HG03066 (cell line): ENCODE data around the gene TBC1D1.

Source experiments
- ATAC-seq: cut with Tn5 transposase; IDR thresholded peaks from one replicate; pipeline ENCODE4 v1.9.1; 2021; ENCODE audit warnings: low read depth; ENCODE audit not compliant: unreplicated experiment

TBC1D1 gene

DNA sequence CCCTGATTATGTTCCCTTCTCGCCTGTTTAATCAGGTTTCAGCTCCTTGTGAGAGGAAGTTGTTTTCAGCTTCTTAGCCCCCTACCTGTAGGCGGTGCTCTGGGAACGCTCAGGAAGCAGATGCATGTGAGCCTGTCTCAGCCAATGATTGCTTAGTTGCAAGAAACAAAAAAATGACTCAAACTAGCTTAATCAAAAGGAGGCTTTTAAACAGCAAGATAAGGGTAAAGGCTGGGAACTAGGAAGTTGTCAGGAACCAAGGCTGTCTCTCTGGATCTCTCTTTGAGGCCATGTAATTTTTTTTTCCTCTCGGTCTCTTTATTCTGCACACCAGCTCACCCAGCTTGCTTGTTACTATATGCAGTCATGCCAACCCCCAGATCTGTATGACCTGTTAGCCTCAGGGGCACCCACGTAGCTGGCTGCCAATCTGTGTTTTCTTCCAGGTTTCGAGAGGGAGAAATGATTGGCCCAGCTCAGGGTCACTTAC lies 178.4 kb downstream of the TBC1D1 start:
- ATAC-seq, result no peak

DNA sequence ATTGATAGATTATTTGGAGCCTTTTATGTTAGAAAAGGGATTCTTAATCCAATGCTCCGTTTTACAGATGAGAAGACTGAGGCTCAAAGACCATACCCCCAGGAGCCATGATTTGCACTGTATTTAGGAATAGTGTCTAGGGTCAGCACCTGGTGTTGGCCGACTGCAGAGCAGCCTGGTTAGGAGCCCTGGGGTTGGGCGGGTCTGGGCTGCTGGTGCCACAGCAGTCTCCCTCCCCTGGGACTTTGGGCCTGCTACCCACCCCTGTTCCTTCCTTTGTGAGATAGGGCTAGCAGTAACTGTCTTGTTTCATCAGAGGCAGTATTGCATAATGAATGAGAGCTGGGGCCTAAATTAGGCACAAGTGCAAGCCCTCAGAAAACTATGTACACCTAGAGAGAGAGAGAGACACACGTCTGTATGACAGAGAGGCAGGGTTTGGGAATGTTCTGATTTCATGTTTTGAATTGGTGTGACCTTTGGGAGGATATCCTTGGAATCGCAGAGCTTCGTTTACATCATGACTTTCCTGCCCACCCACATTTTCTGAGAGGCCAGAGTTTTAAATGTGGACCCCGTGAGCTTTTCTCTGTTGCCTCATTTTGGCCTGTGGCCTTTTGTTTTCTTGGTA lies 181.0 kb downstream of the TBC1D1 start:
- ATAC-seq, result no peak

DNA sequence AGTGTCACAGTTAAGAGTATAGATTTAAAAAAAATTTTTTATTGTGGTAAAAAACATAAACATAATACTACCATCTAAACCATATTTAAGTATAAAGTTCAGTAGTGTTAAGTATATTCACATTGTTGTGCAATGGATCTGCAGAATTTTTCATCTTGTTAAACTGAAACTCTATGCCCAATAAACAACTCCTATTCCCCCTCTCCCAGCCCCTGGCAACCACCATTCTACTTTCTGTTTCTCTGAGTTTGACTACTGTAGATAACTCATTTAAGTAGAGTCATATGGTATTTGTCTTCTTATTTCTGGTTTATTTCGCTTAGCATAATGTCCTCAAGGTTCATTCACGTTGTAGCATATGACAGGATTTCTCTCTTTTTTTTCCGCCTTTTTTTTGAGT lies 181.7 kb downstream of the TBC1D1 start:
- ATAC-seq, result no peak

DNA sequence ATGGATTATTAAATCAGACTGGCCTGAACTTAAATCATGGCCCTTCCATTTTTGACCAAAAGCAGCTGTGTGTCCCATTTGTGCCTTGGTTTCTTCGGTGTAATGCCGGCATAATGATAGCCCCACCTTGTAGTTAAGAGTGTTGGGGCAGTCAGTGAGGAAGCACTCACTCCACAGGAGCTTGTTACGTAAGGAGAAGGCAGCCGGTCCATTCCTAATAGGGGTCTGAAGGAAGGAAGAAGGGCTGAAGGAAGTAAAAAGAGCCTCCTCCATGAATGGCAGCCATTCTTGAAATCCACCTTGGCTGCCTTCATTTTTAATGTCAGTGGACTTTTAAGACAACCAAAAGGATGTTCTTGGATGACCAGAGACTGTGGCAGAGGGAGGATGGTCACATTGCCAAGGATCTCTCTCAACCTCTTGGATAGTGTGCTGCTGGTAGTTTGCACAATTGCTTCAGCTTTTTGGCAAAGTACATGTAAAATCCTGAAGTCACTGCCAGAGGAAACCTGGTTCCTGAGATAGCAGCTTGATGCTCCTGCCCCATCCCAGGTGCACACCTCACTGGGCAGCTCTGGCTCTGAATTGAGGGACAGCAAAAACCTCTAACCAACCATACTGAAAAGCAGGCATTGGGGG lies 182.8 kb downstream of the TBC1D1 start:
- ATAC-seq, result no peak

DNA sequence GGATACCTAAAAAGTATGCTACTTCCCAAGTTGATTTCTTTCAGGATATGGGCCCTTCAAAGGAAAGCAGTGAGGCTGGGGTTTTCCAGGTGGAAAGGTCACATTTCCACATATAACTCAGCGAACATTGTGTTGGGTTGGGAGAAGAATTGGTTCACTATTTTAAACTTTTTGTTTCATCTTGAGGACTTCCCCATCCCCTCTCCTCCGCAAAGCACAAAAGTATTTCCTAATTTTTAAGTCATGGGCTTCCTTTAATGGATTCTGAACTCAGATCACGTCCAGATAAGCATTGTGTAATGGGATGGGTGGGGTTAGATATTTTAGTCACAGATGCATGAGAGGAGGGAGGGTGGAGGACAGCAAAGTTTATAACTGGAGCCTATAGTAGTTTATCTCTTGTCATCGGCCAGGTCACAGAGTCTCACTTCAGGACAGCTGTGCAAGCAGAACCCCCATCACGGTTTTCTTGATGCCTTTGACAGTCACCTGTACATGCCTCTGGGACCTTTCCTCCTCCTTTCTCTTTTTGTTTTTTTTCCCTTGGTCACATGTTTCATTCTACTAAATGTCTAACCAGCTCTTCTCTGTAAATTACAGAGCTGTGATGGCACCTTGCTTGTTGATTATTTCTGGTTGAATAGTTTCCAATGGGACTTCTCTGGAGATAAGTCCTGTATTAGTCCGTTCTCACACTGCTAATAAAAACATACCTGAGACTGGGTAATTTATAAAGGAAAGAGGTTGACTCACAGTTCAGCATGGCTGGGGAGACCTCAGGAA lies 184.7 kb downstream of the TBC1D1 start:
- ATAC-seq, result no peak

DNA sequence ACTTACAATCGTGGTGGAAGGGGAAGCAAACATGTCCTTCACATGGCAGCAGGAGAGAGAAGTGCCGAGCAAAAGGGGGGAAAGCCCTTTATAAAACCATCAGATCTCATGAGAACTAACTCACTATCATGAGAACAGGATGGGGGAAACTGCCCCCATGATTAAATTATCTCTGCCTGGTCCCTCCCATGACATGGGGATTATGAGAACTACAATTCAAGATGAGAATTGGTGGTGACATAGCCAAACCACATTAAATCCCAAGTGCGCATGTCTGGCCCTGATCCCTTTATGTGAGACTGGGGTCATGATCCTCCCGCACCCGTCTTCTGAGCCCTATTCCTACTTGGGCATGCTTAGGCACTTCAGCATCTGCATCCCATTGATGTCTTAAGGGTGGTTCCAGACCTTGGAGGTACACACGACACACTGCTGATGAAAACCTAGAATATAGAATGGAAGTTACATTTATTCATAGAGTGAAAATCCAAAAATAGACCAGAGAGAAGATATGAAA lies 185.3 kb downstream of the TBC1D1 start:
- ATAC-seq, result no peak

DNA sequence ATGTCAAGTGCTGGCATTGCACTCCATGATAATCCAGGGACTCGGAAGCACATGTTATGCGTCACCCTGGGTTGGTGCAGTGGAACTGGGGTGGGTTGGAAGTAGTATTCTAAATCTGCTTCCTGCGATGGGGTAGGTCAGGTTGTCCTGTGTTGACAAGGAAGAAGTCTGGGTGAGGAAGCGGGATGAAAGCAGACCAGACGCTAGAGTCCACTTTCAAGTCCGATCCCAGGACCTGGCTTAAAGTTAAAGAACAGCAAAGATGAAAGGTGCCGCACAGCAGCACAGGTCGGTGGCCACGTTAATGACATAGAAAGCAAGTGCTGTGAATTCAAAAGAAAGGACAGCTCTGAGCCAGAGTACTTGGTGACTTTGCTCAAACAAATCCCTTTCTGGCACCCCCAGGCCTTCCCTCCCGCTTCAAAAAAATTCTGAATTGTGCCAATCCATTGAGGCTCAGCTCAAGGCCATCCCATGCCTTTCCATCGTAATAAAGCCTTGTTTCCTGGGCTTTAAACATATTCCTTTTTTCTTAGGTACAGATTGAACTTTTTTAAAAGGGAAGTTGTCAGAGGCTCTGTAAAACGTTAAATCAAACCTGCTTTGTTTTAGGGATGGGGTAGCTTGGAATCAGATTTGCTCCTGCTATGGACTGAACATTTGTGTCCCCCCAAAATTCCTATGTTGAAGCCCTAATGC lies 187.1 kb downstream of the TBC1D1 start:
- ATAC-seq, result no peak

DNA sequence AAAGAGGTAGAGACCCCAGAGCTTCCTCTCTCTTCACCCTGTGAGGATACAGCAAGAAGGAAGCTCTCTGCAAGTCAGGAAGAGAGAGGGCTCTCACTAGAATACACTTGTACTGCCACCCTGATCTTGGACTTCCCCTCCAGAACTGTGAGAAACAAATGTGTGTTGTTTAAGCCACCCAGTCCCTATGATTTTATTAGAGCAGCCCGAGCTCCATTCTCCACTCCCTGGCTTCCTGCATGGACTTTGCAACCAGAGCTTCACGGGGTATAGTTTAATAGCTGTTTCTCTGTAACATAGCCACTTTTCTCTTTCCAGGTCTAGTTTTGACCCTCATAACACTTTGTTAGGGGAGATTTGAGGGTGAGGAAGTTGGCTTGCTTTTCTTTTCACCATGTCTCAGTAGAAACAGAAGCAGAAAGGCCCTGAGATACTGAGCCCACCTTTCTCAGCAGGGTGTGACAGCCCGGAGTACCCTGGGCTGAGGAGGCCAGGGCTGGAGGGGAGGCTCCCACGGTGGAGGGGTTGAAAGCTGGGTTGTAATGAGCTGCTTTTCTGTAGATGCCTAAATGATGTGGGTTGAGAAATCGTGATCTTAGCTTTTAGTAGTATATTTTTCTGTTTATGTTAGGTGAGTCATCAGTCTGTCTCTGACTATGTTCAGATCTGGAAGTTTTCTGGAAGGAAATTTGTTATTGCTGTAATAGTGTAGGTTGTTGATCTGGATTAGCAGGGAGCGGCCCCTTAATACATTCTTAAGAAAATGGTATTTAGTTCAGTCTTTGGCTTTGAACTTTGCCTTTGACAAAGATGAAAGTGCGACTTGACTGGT lies 187.9 kb downstream of the TBC1D1 start:
- ATAC-seq, result no peak

DNA sequence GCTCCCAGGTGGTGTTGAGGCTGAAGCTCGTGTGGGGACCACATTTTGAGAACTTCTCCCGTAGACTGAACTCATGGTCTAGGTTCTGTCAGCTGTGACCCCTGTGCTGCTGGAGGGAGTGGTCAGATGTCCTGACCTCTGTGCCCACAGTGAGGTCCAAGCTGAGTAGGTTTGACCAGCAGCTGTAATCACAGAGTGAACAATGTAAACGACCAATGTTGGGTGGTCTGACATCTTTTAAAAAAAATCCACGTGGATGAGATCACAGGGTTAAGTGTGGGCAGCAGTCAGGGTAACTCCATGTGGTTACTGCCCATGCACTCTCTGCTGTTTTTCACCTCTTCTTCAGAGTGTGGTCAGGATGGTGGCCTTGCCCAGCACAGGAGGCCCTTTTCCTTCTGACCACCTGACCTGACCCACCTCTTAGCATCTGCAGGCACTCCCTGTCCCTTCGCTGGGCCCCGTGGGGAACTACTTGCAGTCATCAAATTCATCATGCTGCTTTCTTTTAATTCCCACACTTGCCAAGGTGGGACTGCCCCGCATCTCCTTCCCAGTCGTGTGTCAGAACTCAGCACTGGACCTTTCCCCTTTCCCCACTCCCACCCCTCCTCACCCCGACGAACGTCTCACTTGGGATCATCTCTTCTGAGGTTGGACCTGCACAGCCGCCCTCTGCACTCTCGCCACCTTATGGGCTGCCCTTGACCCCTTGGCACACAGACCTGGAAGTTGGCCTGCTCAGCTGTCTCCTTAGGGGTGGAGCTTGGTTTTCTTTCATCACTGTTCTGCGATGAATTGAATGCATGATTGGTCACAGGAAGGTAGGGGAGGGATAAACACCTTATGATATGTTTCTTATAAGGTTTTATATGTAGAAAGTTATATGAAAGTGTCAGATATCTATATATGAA lies 189.4 kb downstream of the TBC1D1 start:
- no peak for ATAC-seq

DNA sequence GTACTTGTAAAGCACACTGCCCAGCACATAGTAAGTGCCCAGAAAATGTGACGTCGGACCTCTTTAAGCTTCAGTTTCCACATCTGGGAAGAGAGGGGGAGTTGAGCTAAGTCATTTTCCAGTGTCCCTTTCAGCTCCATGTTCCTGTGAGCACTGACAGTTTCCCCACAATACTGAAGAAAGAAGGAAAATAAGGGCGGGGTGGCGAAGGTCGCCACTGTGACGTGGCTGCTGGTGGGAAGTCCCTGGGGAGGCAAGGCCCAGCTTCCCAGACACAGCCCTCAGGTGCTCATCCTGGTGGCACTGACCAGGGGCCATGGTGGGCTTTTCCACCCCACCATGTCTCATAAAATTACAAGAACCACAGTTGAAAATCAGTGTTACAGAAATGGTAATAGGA lies 191.1 kb downstream of the TBC1D1 start:
- no peak for ATAC-seq

DNA sequence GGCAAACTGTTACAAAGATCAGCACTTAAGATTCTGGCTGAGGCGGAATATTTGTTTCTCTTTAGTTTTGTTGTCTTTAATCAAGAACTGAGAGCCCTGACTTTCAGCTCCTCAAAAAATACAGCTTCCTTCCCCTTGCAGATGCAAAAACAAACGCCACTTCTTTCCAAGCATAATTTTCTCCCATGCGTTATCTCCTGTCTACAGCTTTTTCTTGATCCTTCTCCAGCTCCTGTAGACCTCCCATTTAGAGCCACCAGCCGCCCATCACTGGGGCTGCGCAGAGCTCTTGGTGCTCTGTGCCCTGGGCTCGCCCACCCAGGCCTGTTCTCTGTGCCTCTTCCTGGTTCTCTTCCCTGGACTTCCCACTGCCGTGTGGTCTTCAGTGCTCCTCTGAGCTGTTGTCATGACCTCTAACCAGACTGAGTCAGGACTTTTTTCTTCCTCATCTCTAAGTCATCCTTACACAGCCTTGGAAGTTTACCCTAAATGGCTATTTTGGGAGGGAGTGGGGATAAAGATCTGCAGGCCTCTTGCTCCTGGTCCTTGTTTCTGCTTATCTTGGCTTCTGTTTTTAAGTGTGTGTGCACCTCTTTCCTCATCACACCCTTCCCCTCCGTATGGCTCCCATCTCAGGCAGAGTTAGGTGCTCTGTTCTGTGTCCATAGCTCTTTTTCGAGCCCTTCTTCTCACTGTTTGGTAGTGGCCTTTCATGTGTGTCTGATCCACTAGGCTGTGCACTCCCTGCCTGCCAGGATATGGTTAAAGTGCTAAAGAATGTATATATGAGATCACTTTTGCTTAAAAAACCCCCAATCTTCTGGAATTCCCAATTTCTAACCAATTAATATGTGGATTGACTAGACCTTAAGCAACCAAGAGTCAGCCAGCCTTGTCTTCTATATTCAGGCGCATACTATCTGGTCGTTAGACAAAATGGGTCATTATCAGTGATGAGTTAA lies 191.8 kb downstream of the TBC1D1 start:
- ATAC-seq, result no peak

DNA sequence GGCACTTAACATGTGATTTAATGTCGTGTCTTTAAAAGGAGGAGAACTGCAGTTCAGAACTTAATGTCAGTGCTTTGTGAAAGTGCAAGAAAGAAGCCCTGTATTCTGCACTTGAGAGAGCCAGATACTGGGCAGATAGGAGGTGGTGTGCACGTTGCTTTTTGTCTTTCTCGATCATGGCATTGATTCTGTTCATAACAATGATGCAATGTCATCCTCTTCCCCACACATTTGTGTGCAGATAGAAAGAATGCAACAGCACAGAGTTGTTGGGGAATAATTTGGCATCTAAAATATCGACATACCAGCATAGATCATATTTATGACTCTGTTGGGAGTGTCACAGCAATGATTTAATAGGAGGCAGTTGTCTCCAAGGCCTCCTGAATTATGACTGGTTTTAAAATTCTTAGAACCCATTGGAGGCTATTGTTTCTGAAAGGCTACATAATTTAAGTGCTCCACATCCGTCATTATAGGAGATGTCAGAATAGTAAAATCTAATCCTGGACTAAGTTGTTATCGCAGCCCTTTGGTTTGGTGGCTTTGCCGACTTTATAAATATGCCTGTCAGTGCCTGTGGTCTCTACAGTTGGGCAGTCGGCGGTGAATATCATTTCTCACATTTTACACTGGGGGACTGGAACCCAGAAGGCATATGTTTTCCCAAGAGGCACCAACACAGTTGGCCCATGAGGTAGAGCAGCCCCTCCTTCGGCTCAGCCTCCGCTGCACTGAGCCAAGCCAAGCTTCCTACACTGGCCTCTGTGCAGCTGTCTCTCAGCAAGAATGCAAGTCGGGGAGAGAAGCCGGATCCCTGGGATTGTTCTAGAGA lies 194.2 kb downstream of the TBC1D1 start:
- ATAC-seq, result no peak

DNA sequence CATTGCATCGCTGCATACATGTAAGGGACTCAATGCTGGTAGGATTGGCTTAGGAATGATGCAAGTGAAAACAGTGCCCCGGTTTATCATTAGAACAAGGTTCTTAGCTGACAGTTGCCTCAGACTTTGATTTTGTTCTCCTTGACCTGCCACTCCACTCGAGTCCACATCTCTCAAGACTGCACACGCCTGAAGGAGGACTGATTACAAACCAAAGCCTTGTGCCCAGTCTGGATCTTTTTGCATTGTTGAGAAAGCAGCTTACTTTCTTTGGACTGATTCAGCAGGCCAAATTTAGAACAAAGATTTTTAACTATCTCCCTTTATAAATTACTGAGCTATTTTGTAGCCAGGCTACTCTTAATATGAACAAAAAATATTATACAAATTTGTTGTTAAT lies 194.9 kb downstream of the TBC1D1 start:
- no peak for ATAC-seq

DNA sequence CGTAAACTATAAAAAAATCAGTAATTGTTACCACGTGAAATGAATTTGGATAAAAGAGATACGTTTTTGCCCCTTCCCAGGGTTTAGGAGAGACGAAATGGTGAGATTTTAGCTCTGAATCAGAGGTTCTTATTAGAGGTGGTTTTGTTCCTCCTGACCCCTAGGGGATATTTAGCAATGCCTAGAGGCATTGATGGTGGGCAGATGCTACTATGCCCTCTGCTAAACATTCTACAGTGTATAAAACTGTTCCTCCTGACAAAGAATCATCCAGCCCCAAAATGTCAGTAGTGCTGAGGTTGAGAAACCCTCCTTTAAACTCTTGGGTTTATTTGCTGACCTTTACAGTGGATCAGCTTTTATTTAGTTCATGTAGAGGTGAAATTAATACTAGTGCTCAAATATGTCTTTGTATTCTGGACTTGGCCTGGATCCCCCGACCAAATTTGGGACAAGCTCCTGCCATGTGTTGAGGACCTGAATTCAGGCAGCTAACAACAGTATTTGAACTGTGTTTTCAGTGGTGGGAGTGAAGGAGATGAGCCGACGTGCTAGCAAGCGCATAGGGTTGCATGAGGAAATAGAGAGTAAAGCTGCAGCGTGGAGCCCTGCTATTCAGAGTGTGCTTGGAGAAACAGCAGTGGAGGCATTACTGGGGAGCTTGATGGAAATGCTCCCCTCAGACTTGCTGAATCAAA lies 195.4 kb downstream of the TBC1D1 start:
- no peak for ATAC-seq

DNA sequence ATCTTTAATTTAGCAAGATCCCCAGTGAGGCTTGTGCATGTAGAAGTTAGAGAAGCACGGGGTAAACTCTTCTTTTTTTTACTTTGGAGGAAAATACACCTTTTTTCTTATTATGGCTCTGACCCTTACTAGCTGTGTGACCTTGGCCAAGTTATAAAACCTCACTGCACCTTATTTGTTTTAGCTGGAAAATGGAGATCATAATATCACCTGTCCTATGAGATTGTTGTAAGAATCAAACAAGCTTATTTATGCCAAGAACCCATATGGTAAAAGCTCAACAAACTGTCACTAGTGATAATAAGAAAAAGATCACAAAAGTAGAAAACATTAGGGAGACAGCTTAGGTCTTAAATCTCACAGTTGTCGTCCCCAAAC lies 196.0 kb downstream of the TBC1D1 start:
- ATAC-seq, result no peak

DNA sequence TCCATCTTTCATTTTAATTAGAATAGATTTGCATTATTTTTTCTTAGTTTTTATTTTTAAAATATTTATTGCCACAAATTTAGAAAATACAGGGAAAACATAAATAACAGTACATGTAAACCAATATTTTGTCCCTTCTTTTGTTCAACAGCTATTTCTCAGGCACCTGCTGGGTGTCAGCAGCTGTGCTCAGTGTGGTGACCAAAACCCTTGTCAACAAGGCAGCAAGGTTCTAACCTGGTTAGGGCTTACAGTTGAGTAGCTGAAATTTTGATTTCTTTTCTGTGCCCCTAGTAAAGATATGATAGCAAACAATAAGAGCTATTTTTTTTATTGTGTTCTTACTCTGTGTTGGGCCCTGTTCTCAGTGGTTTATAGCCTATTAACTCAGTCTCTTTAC lies 197.4 kb downstream of the TBC1D1 start:
- no peak for ATAC-seq
